Activated B cell treated with CpG ODN at 0.5 μM for 24 hours (primary cell): Measurements from ENCODE around the gene BCAS1. TPM values are rescaled to one million over a fixed set of nuclear protein-coding genes. Genes with fewer than 3 reads are reported as not detected.

ENCODE experiments used
- ATAC-seq: fragments of 200-7000 bp; cut with Tn5 transposase; one replicate; pipeline ENCODE4 v1.10.0; 2021; ENCODE audit warnings: low read depth, mild to moderate bottlenecking, moderate library complexity
- CTCF ChIA-PET: fragments of 350-600 bp; sonication (Branson Sonifier 250); formaldehyde crosslinking; loops from one replicate; lab custom pipeline; 2021; ENCODE audit warnings: antibody characterized with exemption; lab: Charles Lee
- POLR2A ChIA-PET: fragments of 350-600 bp; sonication (Branson Sonifier 250); formaldehyde crosslinking; loops from one replicate; lab custom pipeline; 2021; ENCODE audit warnings: antibody characterized with exemption; lab: Charles Lee
- DNase-seq: peaks from one replicate; pipeline ENCODE4 v3.0.0; 2022
- H3K27ac Mint-ChIP-seq: one replicate; pipeline ENCODE4 v1.8.0; 2020; ENCODE audit warnings: mixed read lengths
- H3K27me3 Mint-ChIP-seq: one replicate; pipeline ENCODE4 v1.8.0; 2021; ENCODE audit warnings: mixed read lengths
- H3K36me3 Mint-ChIP-seq: one replicate; pipeline ENCODE4 v1.8.0; 2021; ENCODE audit warnings: low read depth, mixed read lengths
- H3K4me1 Mint-ChIP-seq: one replicate; pipeline ENCODE4 v1.8.0; 2021; ENCODE audit warnings: mixed read lengths
- H3K4me3 Mint-ChIP-seq: one replicate; pipeline ENCODE4 v1.8.0; 2020; ENCODE audit warnings: mild to moderate bottlenecking, mixed read lengths
- H3K9me3 Mint-ChIP-seq: one replicate; pipeline ENCODE4 v1.8.0; 2020; ENCODE audit warnings: mixed read lengths
- CTCF ChIP-seq: fragments of 200-600 bp; IDR thresholded peaks from one replicate; pipeline ENCODE4 v1.8.0; 2022; ENCODE audit warnings: antibody characterized with exemption, mild to moderate bottlenecking
- intact Hi-C: fragments of 100-400 bp; cut with micrococcal nuclease; formaldehyde crosslinking; loops from one replicate; pipeline ENCODE4 v1.15.1; 2024
- total RNA-seq: library from RNA; stranded (reverse); gene quantifications from 2 replicates; pipeline ENCODE4 v1.2.3, GENCODE V29; 2022

The BCAS1 gene
- total RNA-seq, 1 donor from 2014 or later = 1.7 TPM

GRCh38 chr20:53954723-53955658 is 115.4 kb downstream of the BCAS1 start:
- POLR2A ChIA-PET = no interaction called here

DNA sequence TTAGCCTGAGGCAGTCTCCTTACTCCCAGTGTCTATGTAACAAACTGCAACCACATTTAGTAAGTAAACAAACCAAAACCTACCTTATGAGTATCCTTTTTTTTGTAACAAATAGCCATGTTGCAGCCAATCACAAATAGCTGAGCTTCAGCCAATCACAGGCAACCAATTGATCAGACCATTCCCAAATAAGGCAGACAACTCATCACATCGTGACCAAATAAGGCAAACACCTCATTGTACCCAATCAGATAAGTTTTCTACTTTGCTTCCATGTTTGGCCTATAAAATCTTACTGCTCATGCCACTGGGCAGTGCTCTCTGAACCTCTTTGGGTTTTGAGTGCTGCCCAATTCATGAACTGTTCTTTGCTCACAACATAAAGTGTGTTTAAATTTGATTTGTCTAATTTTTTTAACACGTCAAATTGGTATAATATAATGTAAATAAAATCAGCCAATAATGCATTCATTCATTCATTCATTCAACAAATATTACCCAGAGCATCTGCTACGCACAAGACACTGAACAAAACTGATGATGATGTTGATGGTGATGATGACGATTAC is 117.8 kb downstream of the BCAS1 start:
- CTCF ChIA-PET = no interaction called here
- POLR2A ChIA-PET = no interaction called here
- no peaks in the 10 kb centered on the region for H3K27me3 Mint-ChIP-seq
- H3K27ac Mint-ChIP-seq = no peak overlapping the region
- H3K9me3 Mint-ChIP-seq = peaks cover 11% of the 10 kb centered on the region
- TF ChIP-seq CTCF = no peak
- DNase-seq (no peak), ATAC-seq (no peak)
- H3K36me3 Mint-ChIP-seq = no peaks in the 10 kb centered on the region
- H3K4me1 Mint-ChIP-seq = peaks cover 23% of the 10 kb centered on the region
- H3K4me3 Mint-ChIP-seq = no peak overlapping the region
- intact Hi-C loops = no loop called here

More at GRCh38 chr20:53954723-53955658, 115.4 kb downstream of the BCAS1 start:
- H3K27ac Mint-ChIP-seq = no peak overlapping the region
- intact Hi-C loops = no loop called here
- no peak for TF ChIP-seq CTCF
- H3K4me3 Mint-ChIP-seq = no peak overlapping the region
- H3K36me3 Mint-ChIP-seq = no peaks in the 10 kb centered on the region
- peaks cover 5% of the 10 kb centered on the region for H3K27me3 Mint-ChIP-seq
- ATAC-seq = no peak
- CTCF ChIA-PET = no interaction called here
- DNase-seq = no peak
- peaks cover 6% of the 10 kb centered on the region for H3K4me1 Mint-ChIP-seq
- H3K9me3 Mint-ChIP-seq = peaks cover 11% of the 10 kb centered on the region

DNA sequence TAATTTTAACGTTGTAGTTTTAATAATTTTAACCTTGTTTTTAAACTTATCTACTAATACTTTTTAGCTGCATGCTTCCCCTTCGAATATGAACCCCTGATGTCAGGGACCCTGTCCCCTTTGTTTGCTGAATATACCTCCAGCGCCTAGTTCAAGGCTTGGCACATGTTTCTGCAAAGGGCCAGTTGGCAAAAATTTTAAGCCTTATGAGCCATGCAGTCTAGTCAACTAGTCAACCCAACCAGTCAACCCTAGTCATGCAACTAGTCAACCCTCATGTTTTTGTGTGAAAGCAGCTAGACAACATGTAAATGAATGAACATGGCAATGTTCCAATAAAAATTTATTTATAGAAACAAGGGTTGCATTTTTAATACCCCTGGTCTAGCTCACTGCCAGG is 119.8 kb downstream of the BCAS1 start:
- intact Hi-C loops = no loop called here
- peaks cover 23% of the 10 kb centered on the region for H3K4me1 Mint-ChIP-seq

DNA sequence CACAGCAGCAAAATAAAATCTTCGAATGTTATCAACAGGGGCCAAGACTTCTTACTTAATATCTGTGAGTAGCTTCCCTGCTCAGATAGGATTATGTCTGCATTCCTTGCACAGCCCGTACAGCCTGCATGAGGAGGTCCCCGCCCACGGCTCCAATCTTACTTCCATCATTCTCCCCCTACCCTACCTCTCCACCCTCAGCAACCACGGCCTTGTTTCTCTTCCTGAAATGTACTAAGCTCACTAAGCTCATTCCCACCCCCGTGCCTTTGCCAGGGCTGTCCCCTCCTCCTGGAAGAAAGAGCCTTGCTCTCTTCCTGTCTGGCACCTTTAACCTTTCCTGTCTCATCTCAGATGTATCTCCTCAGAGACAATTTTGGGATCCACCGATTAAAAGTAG is 120.4 kb downstream of the BCAS1 start:
- H3K9me3 Mint-ChIP-seq = peaks cover 8% of the 10 kb centered on the region
- TF ChIP-seq CTCF = no peak
- intact Hi-C loops = no loop called here
- peak overlapping the region; percentile 87 for H3K27ac Mint-ChIP-seq
- no peak for ATAC-seq
- H3K4me3 Mint-ChIP-seq = no peak overlapping the region
- POLR2A ChIA-PET = interaction anchor here (0.6 kb wide), 1 partner anchor 426 kb away, joined by 3 read pairs; no protein-coding TSS in a partner anchor
- H3K27me3 Mint-ChIP-seq = no peaks in the 10 kb centered on the region
- CTCF ChIA-PET = interaction anchor here (0.6 to 1.8 kb wide), 3 partner anchors 10 to 28 kb away, joined by 3 to 9 read pairs (median 3); no protein-coding TSS in a partner anchor
- peaks cover 23% of the 10 kb centered on the region for H3K4me1 Mint-ChIP-seq
- H3K36me3 Mint-ChIP-seq = no peaks in the 10 kb centered on the region
- DNase-seq = no peak

More for the DNA sequence above, 119.8 kb downstream of the BCAS1 start:
- no peak for TF ChIP-seq CTCF
- Mint-ChIP-seq H3K4me3 (no peak overlapping the region), H3K27ac (no peak overlapping the region), H3K9me3 (peaks cover 8% of the 10 kb centered on the region), H3K27me3 (no peaks in the 10 kb centered on the region), H3K36me3 (no peaks in the 10 kb centered on the region)
- no peak for ATAC-seq
- no peak for DNase-seq
- CTCF ChIA-PET = interaction anchor here (0.7 to 1.8 kb wide), 2 partner anchors 11 to 29 kb away, joined by 3 to 9 read pairs; no protein-coding TSS in a partner anchor
- POLR2A ChIA-PET = no interaction called here
